Neutrophil (primary cell): ENCODE measurements around the gene HIVEP3.

Experiments used
- H3K27ac ChIP-seq: fragments of 200-600 bp; sonication (generic); 2 replicates; pipeline ENCODE4 v1.5.1; 2016; ENCODE audit warnings: mild to moderate bottlenecking, moderate library complexity
- H3K27me3 ChIP-seq: fragments of 200-600 bp; sonication (generic); 2 replicates; pipeline ENCODE4 v1.6.0; 2016; ENCODE audit warnings: mild to moderate bottlenecking
- H3K36me3 ChIP-seq: fragments of 200-600 bp; sonication (generic); 2 replicates; pipeline ENCODE4 v1.5.1; 2017
- H3K4me1 ChIP-seq, 2 experiments: fragments of 200-600 bp in 1 of 2; sonication (generic) in 1 of 2; 1 replicate in 1 of 2; 2 replicates in 1 of 2; pipeline versions ENCODE4 v1.5.1 to v1.6.1; 2013 to 2016; ENCODE audit warnings: low read depth in 1 of 2, low read length in 1 of 2, mild to moderate bottlenecking in 1 of 2, moderate library complexity in 1 of 2; ENCODE audit not compliant: control insufficient read depth in 1 of 2, insufficient read depth in 1 of 2
- H3K4me3 ChIP-seq, 2 experiments: fragments of 200-600 bp in 1 of 2; sonication (generic) in 1 of 2; 1 replicate in 1 of 2; 2 replicates in 1 of 2; pipeline ENCODE4 v1.5.1; 2013 to 2016; ENCODE audit warnings: low read depth in 1 of 2, low read length in 1 of 2, mild to moderate bottlenecking in 1 of 2, moderate library complexity in 1 of 2
- H3K9me3 ChIP-seq: fragments of 200-600 bp; sonication (generic); 2 replicates; pipeline ENCODE4 v1.5.1; 2016
- CTCF ChIP-seq: fragments of 200-600 bp; sonication (generic); IDR thresholded peaks from 2 replicates; pipeline ENCODE4 v1.5.1; 2016; ENCODE audit warnings: antibody characterized with exemption

Gene HIVEP3

DNA sequence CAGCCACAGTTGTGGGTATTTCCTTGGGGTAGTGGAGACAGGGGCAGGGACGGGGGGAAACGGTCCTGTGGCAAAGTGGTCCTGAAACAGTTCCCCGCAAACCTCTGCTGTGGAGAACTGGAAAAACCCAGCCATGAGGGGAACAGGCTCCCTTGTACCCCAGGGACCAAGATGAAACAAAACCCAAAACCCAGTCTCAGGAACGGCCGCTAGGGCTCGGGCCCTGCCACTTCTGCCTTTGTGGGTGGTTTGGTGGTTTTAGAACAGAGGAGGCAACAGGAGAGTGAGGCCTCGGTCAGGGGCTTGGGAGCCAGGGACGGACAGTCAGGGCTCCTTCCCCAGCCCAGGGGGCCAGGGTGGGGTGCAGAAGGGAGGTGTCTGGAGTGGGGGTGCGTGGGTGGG lies 409.5 kb downstream of the HIVEP3 start:
- Histone ChIP-seq H3K4me3 (no peak overlapping the region), H3K9me3 (no peaks in the 10 kb centered on the region), H3K27me3 (no peaks in the 10 kb centered on the region), H3K27ac (no peak overlapping the region), H3K4me1 (no peaks in the 10 kb centered on the region), H3K36me3 (no peaks in the 10 kb centered on the region)
- TF ChIP-seq CTCF, result no peak

DNA sequence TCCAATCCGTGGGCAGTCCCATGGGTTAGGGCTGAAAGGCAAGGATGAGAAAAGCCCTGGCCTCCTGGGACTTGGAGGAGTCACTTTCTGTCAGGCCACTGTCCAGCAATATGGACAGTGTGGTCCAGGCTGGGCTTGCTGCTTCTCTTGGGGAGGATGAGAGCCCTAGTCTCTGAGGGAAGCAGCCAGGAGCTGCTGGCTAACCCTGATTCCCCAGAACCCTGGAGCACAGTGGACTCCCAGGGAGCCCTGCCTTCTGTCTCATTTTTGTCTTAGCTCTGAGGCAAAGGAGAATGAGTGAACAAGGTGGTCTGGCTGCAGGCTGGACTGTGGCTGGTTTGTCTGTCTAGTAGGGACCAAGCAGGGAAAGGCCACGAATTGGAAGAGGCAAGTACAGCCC lies 410.4 kb downstream of the HIVEP3 start:
- Histone ChIP-seq H3K4me3 (no peak overlapping the region), H3K4me1 (no peaks in the 10 kb centered on the region), H3K27me3 (no peaks in the 10 kb centered on the region), H3K36me3 (no peaks in the 10 kb centered on the region), H3K27ac (no peak overlapping the region), H3K9me3 (no peaks in the 10 kb centered on the region)
- no peak for TF ChIP-seq CTCF

DNA sequence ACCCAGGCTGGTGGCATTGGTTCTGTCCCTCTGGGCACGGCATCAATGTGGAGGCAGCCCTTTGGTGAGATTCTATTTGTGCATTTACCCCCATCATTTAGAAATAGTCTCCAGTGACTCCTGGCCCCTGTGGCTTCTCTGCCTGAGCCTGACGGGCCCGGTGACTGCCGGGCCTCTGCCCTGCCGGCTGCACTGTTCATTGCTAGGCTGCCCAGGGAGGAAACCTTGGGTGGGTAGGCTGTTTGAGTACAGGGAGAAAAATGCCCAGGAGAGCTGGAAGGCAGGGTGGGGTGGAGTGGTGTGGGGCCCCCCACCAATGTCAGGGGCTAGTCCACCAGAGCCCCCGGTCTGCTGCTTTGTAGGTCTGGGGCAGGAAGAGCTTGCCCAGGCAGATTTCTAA lies 410.9 kb downstream of the HIVEP3 start:
- Histone ChIP-seq H3K4me3 (no peak overlapping the region), H3K4me1 (no peaks in the 10 kb centered on the region), H3K27ac (no peak overlapping the region), H3K36me3 (no peaks in the 10 kb centered on the region), H3K27me3 (no peaks in the 10 kb centered on the region), H3K9me3 (no peaks in the 10 kb centered on the region)
- TF ChIP-seq CTCF, result no peak

GRCh38 chr1:41507110-41507720 lies 411.5 kb downstream of the HIVEP3 start:
- H3K27ac ChIP-seq, result no peak overlapping the region
- H3K36me3 ChIP-seq, result no peaks in the 10 kb centered on the region
- TF ChIP-seq CTCF, result no peak
- H3K27me3 ChIP-seq, result no peaks in the 10 kb centered on the region
- no peaks in the 10 kb centered on the region for H3K9me3 ChIP-seq
- H3K4me1 ChIP-seq, result no peaks in the 10 kb centered on the region
- no peak overlapping the region for H3K4me3 ChIP-seq

- no peak for TF ChIP-seq CTCF
- no peaks in the 10 kb centered on the region for H3K36me3 ChIP-seq
- H3K9me3 ChIP-seq, result no peaks in the 10 kb centered on the region
- no peaks in the 10 kb centered on the region for H3K27me3 ChIP-seq
- H3K4me1 ChIP-seq, result no peaks in the 10 kb centered on the region
- no peak overlapping the region for H3K4me3 ChIP-seq
- H3K27ac ChIP-seq, result no peak overlapping the region
These were observed 414.3 kb downstream of the HIVEP3 start for GRCh38 chr1:41504114-41505035.
